SK-N-SH (cell line): ENCODE measurements around the gene RHBDF2. TPM values are rescaled to one million over a fixed set of nuclear protein-coding genes. Genes with fewer than 3 reads are reported as not detected.
A peak's percentile ranks its signal among the peaks of the same experiment; 100 is the strongest.

Experiments used
- CTCF ChIA-PET: fragments of 300-600, 350-600 bp; formaldehyde crosslinking; extraction: SDS; loops from one replicate; lab custom pipeline; 2021; lab: Yijun Ruan, JAX
- POLR2A ChIA-PET: fragments of 350-600 bp; sonication (Branson Sonifier 250); formaldehyde crosslinking; extraction: SDS; loops from one replicate; lab custom pipeline; 2020; ENCODE audit warnings: antibody characterized with exemption, inconsistent platforms; lab: Yijun Ruan, JAX
- DNase-seq: peaks from one replicate; pipeline ENCODE4 v3.0.0; 2012
- H2AFZ ChIP-seq: fragments of 200-600 bp; sonication (generic); 2 replicates; pipeline ENCODE4 v1.8.1; 2016; ENCODE audit warnings: antibody characterized with exemption, mild to moderate bottlenecking, low read depth
- H3F3A ChIP-seq: fragments of 200-600 bp; sonication (generic); replicated peaks from 2 replicates; pipeline ENCODE3; 2016; ENCODE audit warnings: antibody characterized with exemption, mild to moderate bottlenecking; ENCODE audit not compliant: insufficient read depth
- H3K27ac ChIP-seq, 2 experiments: fragments of 200-500 bp in 1 of 2; fragments of 200-600 bp in 1 of 2; sonication (Bioruptor generic) in 1 of 2; sonication (generic), shearing (Covaris generic) in 1 of 2; 2 replicates each; pipeline versions ENCODE4 v1.5.1 to v1.6.1; 2014 to 2016; ENCODE audit warnings: low read depth in 2 of 2, inconsistent platforms in 1 of 2, low read length in 1 of 2, mild to moderate bottlenecking in 1 of 2, mixed read lengths in 1 of 2
- H3K27me3 ChIP-seq: fragments of 200-600 bp; sonication (generic), shearing (Covaris generic); 2 replicates; pipeline ENCODE4 v1.6.1; 2016; ENCODE audit warnings: mixed run types; ENCODE audit not compliant: insufficient read depth
- H3K36me3 ChIP-seq, 2 experiments: fragments of 200-500 bp in 1 of 2; fragments of 200-600 bp in 1 of 2; sonication (Bioruptor generic) in 1 of 2; sonication (generic) in 1 of 2; replicated peaks in 1 of 2; 2 replicates each; pipeline versions ENCODE3 to v1.5.1; 2014 to 2016; ENCODE audit warnings: low read length in 1 of 2, mild to moderate bottlenecking in 1 of 2; ENCODE audit not compliant: insufficient read depth in 2 of 2, control insufficient read depth in 1 of 2
- H3K4me1 ChIP-seq, 2 experiments: fragments of 200-500 bp in 1 of 2; fragments of 200-600 bp in 1 of 2; sonication (Bioruptor generic) in 1 of 2; sonication (generic), shearing (Covaris generic) in 1 of 2; 2 replicates each; pipeline versions ENCODE4 v1.5.1 to v1.6.1; 2014 to 2016; ENCODE audit warnings: low read depth in 1 of 2, low read length in 1 of 2, mixed run types in 1 of 2; ENCODE audit not compliant: insufficient read depth in 2 of 2, control insufficient read depth in 1 of 2
- H3K4me2 ChIP-seq: fragments of 200-600 bp; sonication (generic), shearing (Covaris generic); 2 replicates; pipeline ENCODE4 v1.6.1; 2017; ENCODE audit warnings: mixed run types
- H3K4me3 ChIP-seq, 2 experiments: fragments of 200-500 bp in 1 of 2; fragments of 200-600 bp in 1 of 2; sonication (Bioruptor generic) in 1 of 2; sonication (generic), shearing (Covaris generic) in 1 of 2; 2 replicates each; pipeline versions ENCODE4 v1.5.1 to v1.8.1; 2014 to 2016; ENCODE audit warnings: low read depth in 2 of 2, inconsistent platforms in 1 of 2, low read length in 1 of 2, mild to moderate bottlenecking in 1 of 2, mixed read lengths in 1 of 2, moderate library complexity in 1 of 2
- H3K79me2 ChIP-seq: fragments of 200-600 bp; sonication (generic); 2 replicates; pipeline ENCODE4 v1.8.1; 2017; ENCODE audit warnings: mild to moderate bottlenecking; ENCODE audit not compliant: insufficient read depth
- H3K9ac ChIP-seq: fragments of 200-600 bp; sonication (generic); 2 replicates; pipeline ENCODE4 v1.6.1; 2017; ENCODE audit warnings: mixed run types
- H3K9me2 ChIP-seq: fragments of 200-600 bp; sonication (generic); 2 replicates; pipeline ENCODE4 v1.6.1; 2017; ENCODE audit warnings: mixed run types
- H3K9me3 ChIP-seq: fragments of 200-600 bp; sonication (generic); 2 replicates; pipeline ENCODE4 v1.6.1; 2017; ENCODE audit warnings: mixed run types, mild to moderate bottlenecking, moderate library complexity
- H4K20me1 ChIP-seq: fragments of 200-600 bp; sonication (generic); 2 replicates; pipeline ENCODE4 v1.6.1; 2017; ENCODE audit warnings: mild to moderate bottlenecking, mixed run types; ENCODE audit not compliant: insufficient read depth
- CHD2 ChIP-seq: fragments of 150-350 bp; IDR thresholded peaks from 2 replicates; pipeline ENCODE4 v1.6.1; 2018; ENCODE audit warnings: low read length; ENCODE audit not compliant: partially characterized antibody
- CTCF ChIP-seq: fragments of 200-600 bp; sonication (generic); IDR thresholded peaks from 2 replicates; pipeline ENCODE4 v1.6.1; 2017; ENCODE audit warnings: antibody characterized with exemption, mild to moderate bottlenecking, moderate library complexity
- ELF1 ChIP-seq: IDR thresholded peaks from 2 replicates; pipeline ENCODE4 v1.4.0; 2012
- FOSL2 ChIP-seq: IDR thresholded peaks from 2 replicates; pipeline ENCODE4 v1.4.0; 2012; ENCODE audit warnings: low read depth, mild to moderate bottlenecking, moderate library complexity, borderline replicate concordance
- NRF1 ChIP-seq: IDR thresholded peaks from 2 replicates; pipeline ENCODE4 v1.6.1; 2012; ENCODE audit warnings: low read depth, mild to moderate bottlenecking, low read length
- PBX3 ChIP-seq: IDR thresholded peaks from 2 replicates; pipeline ENCODE4; 2012
- RAD21 ChIP-seq: IDR thresholded peaks from 2 replicates; pipeline ENCODE4 v1.6.1; 2012; ENCODE audit warnings: mild to moderate bottlenecking, low read length
- RFX5 ChIP-seq: IDR thresholded peaks from 2 replicates; pipeline ENCODE4 v1.6.1; 2012; ENCODE audit warnings: mild to moderate bottlenecking, improper control_type of control experiment, low read length
- SIN3A ChIP-seq: IDR thresholded peaks from 2 replicates; pipeline ENCODE4 v1.6.1; 2012; ENCODE audit warnings: low read depth, mild to moderate bottlenecking, low read length, moderate library complexity, borderline replicate concordance
- SMC3 ChIP-seq: IDR thresholded peaks from 2 replicates; pipeline ENCODE4 v1.6.1; 2012; ENCODE audit warnings: low read depth, low read length, improper control_type of control experiment
- YY1 ChIP-seq: IDR thresholded peaks from 2 replicates; pipeline ENCODE4 v1.4.0; 2012; ENCODE audit warnings: low read depth, mild to moderate bottlenecking
- ZBTB33 ChIP-seq: IDR thresholded peaks from 2 replicates; pipeline ENCODE4 v1.4.0; 2012; ENCODE audit warnings: low read depth, borderline replicate concordance
- WGBS: methylation state at CpG from one replicate; pipeline ENCODE4 v1.1.6; 2017; ENCODE audit warnings: low lambda C conversion rate; 5-methylcytosine and 5-hydroxymethylcytosine counted together
- polyA plus RNA-seq, 3 experiments: library from polyadenylated mRNA; depleted of rRNA; stranded (reverse); fragments of >200 nt; gene quantifications; 2 replicates each; pipeline ENCODE4 v1.2.3, GENCODE V29; 2012

Gene RHBDF2
- polyA plus RNA-seq, 1 of the 3 experiments (the other 2 are of a cell fraction): 16.1 TPM

DNA sequence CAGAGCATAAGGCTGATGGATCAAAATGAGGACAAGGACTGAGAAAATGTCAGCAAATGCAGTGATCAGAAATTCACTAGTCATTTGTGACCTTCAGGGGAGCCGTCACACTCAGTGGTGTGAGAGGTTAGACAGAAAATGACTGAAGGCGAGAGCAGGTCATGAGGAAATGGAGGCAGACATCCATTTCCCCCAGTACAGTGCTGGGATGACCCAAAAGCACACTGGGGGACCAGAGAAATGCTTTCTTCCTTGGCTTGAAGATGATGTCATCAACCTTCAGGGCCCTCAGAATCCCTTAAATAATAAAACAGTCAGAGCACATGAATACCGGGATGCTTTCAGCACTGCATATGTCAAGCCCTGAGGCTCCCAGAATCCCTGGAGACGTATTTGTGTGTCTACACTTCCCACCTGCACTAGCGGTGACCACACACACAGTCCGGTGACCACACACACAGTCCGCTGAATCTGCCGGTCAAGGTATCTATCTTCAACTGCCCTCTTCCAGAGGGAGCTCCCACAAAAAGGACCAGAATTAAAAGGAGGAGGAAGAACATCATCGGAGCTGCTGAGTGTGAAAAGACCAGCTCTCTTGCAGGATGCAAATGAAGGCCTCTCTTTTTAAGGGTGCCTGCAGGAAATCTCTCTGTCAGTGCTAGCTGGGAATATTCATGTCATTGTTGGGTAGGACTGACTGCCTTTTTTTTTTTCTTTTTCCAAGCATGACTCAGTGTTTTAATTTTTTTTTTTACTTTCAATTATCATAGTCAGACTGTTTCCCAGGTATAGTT is 56.5 kb downstream of the RHBDF2 start:
- POLR2A ChIA-PET: no interaction called here
- H3K4me2 ChIP-seq: peak overlapping the region; percentile 69
- no peak overlapping the region for H3K9ac ChIP-seq

GRCh38 chr17:76442341-76443338 is 58.6 kb downstream of the RHBDF2 start:
- peaks cover 29 to 31% of the 10 kb centered on the region in 2 experiments; a peak in 3 of 4 replicates for H3K4me1 ChIP-seq
- TF ChIP-seq CHD2: no peak
- TF ChIP-seq ELF1: no peak
- TF ChIP-seq YY1: no peak
- no peak for TF ChIP-seq RAD21
- no peak for TF ChIP-seq SIN3A
- TF ChIP-seq CTCF: no peak
- TF ChIP-seq ZBTB33: no peak
- TF ChIP-seq RFX5: no peak
- no peak for TF ChIP-seq NRF1
- no peak for TF ChIP-seq PBX3
- no peak for TF ChIP-seq SMC3
- no peak for DNase-seq
- H4K20me1 ChIP-seq: peaks cover 85% of the 10 kb centered on the region
- CTCF ChIA-PET: interaction anchor here (0.6 to 9.5 kb wide), 9 partner anchors 10 to 81 kb away, joined by 3 to 60 read pairs (median 4); partner anchors contain the start of genes AANAT and UBE2O
- no peaks in the 10 kb centered on the region for H3K9me2 ChIP-seq
- H3K4me3 ChIP-seq: no peak overlapping the region
- H3K27me3 ChIP-seq: no peaks in the 10 kb centered on the region
- peaks cover 25% of the 10 kb centered on the region for H3F3A ChIP-seq
- 94% methylated on average over 8 of the region's 8 CpGs for WGBS
- POLR2A ChIA-PET: interaction anchor here (1.2 kb wide), 1 partner anchor 10 kb away, joined by 5 read pairs; the partner anchor contains the start of gene UBE2O
- no peak overlapping the region for H3K27ac ChIP-seq
- H3K9ac ChIP-seq: no peak overlapping the region
- no peak overlapping the region for H3K4me2 ChIP-seq
- no peaks in the 10 kb centered on the region for H3K9me3 ChIP-seq
- H2AFZ ChIP-seq: no peak overlapping the region
- peaks cover 93% of the 10 kb centered on the region for H3K79me2 ChIP-seq
- no peaks in the 10 kb centered on the region for H3K36me3 ChIP-seq

More for the DNA sequence above, 56.5 kb downstream of the RHBDF2 start:
- peak; percentile 44 for TF ChIP-seq FOSL2
- no peak for TF ChIP-seq NRF1
- Histone ChIP-seq H3K27ac (peak overlapping the region in 1 of 2 experiments; percentile 64; a peak in 2 of 4 replicates), H3K79me2 (peaks cover 96% of the 10 kb centered on the region), H3K4me3 (no peak overlapping the region), H3K9me2 (no peaks in the 10 kb centered on the region), H3K9me3 (no peaks in the 10 kb centered on the region), H3F3A (peaks cover 25% of the 10 kb centered on the region), H4K20me1 (peaks cover 87% of the 10 kb centered on the region), H3K4me1 (peaks cover 35 to 45% of the 10 kb centered on the region in 2 experiments), H3K27me3 (no peaks in the 10 kb centered on the region), H2AFZ (no peak overlapping the region), H3K36me3 (no peaks in the 10 kb centered on the region)
- DNase-seq: no peak
- WGBS: 86% methylated on average over 9 of the region's 9 CpGs
- CTCF ChIA-PET: interaction anchor here (0.7 to 9.5 kb wide), 11 partner anchors 8 to 237 kb away, joined by 3 to 60 read pairs (median 6); partner anchors contain the start of gene UBE2O
